ENCODE measurements around the gene MAGEA1. TPM values are rescaled to one million over a fixed set of nuclear protein-coding genes. Genes with fewer than 3 reads are reported as not detected.

MAGEA1 gene
- total and polyA plus RNA-seq, 2 donors (not counting 3 experiments of a cell fraction or from before 2014, with no cell fraction given): not detected

DNA sequence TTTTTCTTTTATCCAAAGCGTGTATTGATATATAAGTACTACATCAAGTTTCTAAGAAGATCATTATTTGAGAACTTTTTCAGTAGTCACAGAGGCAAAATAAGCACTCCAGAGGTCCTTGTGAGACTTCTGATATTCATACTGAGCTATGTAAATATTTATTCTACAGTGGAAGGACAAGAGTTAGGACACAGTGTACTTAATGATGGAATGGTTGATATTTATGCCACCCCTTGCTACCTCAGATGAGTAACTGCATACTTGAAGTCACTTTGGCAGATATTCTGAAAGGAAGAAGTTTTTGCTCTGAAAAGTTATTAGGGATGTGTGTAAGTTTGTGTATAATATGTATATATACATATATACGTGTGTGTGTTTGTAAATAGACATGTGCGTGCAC lies 30.3 kb downstream of the MAGEA1 start:
- Histone ChIP-seq H3K4me1 (ENCODE audit: control insufficient read depth, extremely low read depth, insufficient read depth, low read length) (no peaks in the 10 kb centered on the region), H3K36me3 (ENCODE audit: control insufficient read depth in 2 of 2, extremely low read depth in 1 of 2, insufficient read depth in 2 of 2, low read length in 2 of 2) (no peaks in the 10 kb centered on the region), H3K4me3 (replicated peaks in 1 of 3; ENCODE audit: insufficient read depth in 1 of 3, low read depth in 1 of 3, low read length in 3 of 3) (no peak overlapping the region), H3K79me2 (ENCODE audit: control insufficient read depth, insufficient read depth, low read length) (no peaks in the 10 kb centered on the region), H4K20me1 (replicated peaks; ENCODE audit: control insufficient read depth, extremely low read depth, insufficient read depth, low read length) (no peaks in the 10 kb centered on the region), H3K27me3 (ENCODE audit: control insufficient read depth in 2 of 2, insufficient read depth in 2 of 2, low read length in 2 of 2) (no peaks in the 10 kb centered on the region), H3K27ac (ENCODE audit: insufficient read depth, low read depth, low read length) (no peak overlapping the region), H3K9me1 (replicated peaks; ENCODE audit: control insufficient read depth, extremely low read depth, insufficient read depth, low read length) (no peaks in the 10 kb centered on the region), H3K9ac (replicated peaks; ENCODE audit: extremely low read depth, insufficient read depth, low read length) (no peak overlapping the region), H3K4me2 (ENCODE audit: insufficient read depth, low read length) (no peak overlapping the region), H2AFZ (ENCODE audit: low read depth, low read length) (no peak overlapping the region), H3K9me3 (replicated peaks; ENCODE audit: control insufficient read depth, insufficient read depth, low read length) (no peaks in the 10 kb centered on the region)
- TF ChIP-seq POLR2AphosphoS5 (IDR thresholded peaks at IDR 0.05; ENCODE audit: insufficient read depth, low read depth, low read length) (no peak), EZH2 (IDR thresholded peaks at IDR 0.05; ENCODE audit: borderline replicate concordance, low read depth, low read length, severe bottlenecking) (no peak), GATA2 (IDR thresholded peaks at IDR 0.05; ENCODE audit: insufficient read depth, insufficient read length, low read depth, low read length) (no peak)
- TF ChIP-seq, protein P1, sequence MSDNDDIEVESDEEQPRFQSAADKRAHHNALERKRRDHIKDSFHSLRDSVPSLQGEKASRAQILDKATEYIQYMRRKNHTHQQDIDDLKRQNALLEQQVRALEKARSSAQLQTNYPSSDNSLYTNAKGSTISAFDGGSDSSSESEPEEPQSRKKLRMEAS (IDR thresholded peaks at IDR 0.05; ENCODE audit: insufficient read depth, insufficient read length): no peak
- POLR2A ChIA-PET: no interaction called here
- BruUV-seq (replicated peaks): no TSS peak
- dilution Hi-C loops (cut with MboI; ENCODE audit: extremely low pct_ligation_motif_present, low sequenced_read_pairs): no loop called here
- FAIRE-seq (no peak), DNase-seq (ENCODE audit: low read depth, low spot score) (no peak)
- CTCF ChIA-PET: no interaction called here
- intact Hi-C loops (cut with micrococcal nuclease): no loop called here

DNA sequence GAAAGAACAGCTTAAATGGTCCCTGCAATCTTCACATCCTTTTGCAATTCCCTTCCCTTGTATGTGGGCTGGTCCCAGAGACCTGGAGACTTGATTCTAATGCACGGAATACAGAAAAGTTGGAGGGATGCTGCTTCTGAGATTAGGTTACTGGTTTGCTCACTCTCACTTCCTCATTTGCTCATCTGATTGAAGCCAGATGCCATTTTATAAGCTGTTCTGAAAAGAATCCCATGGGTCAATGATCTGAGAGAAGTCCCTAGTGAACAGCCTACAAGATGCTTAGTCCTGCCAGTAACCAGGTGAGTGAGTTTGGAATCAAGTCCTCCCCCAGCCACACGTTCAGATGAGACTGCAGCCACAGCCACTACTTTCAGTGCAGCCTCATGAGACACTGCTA lies 35.9 kb downstream of the MAGEA1 start:
- H3K4me2 ChIP-seq (ENCODE audit: insufficient read depth, low read length): no peak overlapping the region
- TF ChIP-seq JUN (IDR thresholded peaks at IDR 0.05; ENCODE audit: borderline replicate concordance, insufficient read depth, insufficient read length, low read depth) (no peak), POLR2A (IDR thresholded peaks at IDR 0.05; ENCODE audit: low read depth, low read length) (no peak), FOS (IDR thresholded peaks at IDR 0.05; ENCODE audit: borderline replicate concordance, insufficient read depth, low read length) (no peak), CTCF (IDR thresholded peaks at IDR 0.05; ENCODE audit: extremely low read depth in 1 of 2, insufficient read depth in 1 of 2, low read depth in 1 of 2, low read length in 2 of 2) (no peak), GATA2 (IDR thresholded peaks at IDR 0.05; ENCODE audit: insufficient read depth, insufficient read length, low read depth, low read length) (no peak), POLR2AphosphoS5 (IDR thresholded peaks at IDR 0.05; ENCODE audit: insufficient read depth, low read depth, low read length) (no peak), MYC (IDR thresholded peaks at IDR 0.05; ENCODE audit: low read depth, low read length) (no peak), EZH2 (IDR thresholded peaks at IDR 0.05; ENCODE audit: borderline replicate concordance, low read depth, low read length, severe bottlenecking) (no peak)
- TF ChIP-seq, protein P1 (IDR thresholded peaks at IDR 0.05; ENCODE audit: insufficient read depth, insufficient read length): no peak
- no peak overlapping the region for H3K27ac ChIP-seq (ENCODE audit: insufficient read depth, low read depth, low read length)
- H3K9me3 ChIP-seq (replicated peaks; ENCODE audit: control insufficient read depth, insufficient read depth, low read length): no peaks in the 10 kb centered on the region
- intact Hi-C loops (cut with micrococcal nuclease): no loop called here
- no peak for FAIRE-seq
- no peaks in the 10 kb centered on the region for H3K27me3 ChIP-seq (ENCODE audit: control insufficient read depth in 2 of 2, insufficient read depth in 2 of 2, low read length in 2 of 2)
- CTCF ChIA-PET: no interaction called here
- no peak overlapping the region for H2AFZ ChIP-seq (ENCODE audit: low read depth, low read length)
- no peak overlapping the region for H3K9ac ChIP-seq (replicated peaks; ENCODE audit: extremely low read depth, insufficient read depth, low read length)
- dilution Hi-C loops (cut with MboI; ENCODE audit: extremely low pct_ligation_motif_present, low sequenced_read_pairs): no loop called here
- H3K4me3 ChIP-seq (replicated peaks in 1 of 3; ENCODE audit: insufficient read depth in 1 of 3, low read depth in 1 of 3, low read length in 3 of 3): no peak overlapping the region
- BruUV-seq (replicated peaks): no TSS peak
- DNase-seq (ENCODE audit: low read depth, low spot score): no peak
- H3K36me3 ChIP-seq (ENCODE audit: control insufficient read depth in 2 of 2, extremely low read depth in 1 of 2, insufficient read depth in 2 of 2, low read length in 2 of 2): no peaks in the 10 kb centered on the region
- no peaks in the 10 kb centered on the region for H3K9me1 ChIP-seq (replicated peaks; ENCODE audit: control insufficient read depth, extremely low read depth, insufficient read depth, low read length)
- H3K4me1 ChIP-seq (ENCODE audit: control insufficient read depth, extremely low read depth, insufficient read depth, low read length): no peaks in the 10 kb centered on the region
- no peaks in the 10 kb centered on the region for H3K79me2 ChIP-seq (ENCODE audit: control insufficient read depth, insufficient read depth, low read length)
- POLR2A ChIA-PET: no interaction called here
- H4K20me1 ChIP-seq (replicated peaks; ENCODE audit: control insufficient read depth, extremely low read depth, insufficient read depth, low read length): no peaks in the 10 kb centered on the region

Data from endothelial cell of umbilical vein (primary cell).